ENCODE data around the gene TMEM132E.
A peak's percentile ranks its signal among the peaks of the same experiment; 100 is the strongest.

TMEM132E gene

DNA sequence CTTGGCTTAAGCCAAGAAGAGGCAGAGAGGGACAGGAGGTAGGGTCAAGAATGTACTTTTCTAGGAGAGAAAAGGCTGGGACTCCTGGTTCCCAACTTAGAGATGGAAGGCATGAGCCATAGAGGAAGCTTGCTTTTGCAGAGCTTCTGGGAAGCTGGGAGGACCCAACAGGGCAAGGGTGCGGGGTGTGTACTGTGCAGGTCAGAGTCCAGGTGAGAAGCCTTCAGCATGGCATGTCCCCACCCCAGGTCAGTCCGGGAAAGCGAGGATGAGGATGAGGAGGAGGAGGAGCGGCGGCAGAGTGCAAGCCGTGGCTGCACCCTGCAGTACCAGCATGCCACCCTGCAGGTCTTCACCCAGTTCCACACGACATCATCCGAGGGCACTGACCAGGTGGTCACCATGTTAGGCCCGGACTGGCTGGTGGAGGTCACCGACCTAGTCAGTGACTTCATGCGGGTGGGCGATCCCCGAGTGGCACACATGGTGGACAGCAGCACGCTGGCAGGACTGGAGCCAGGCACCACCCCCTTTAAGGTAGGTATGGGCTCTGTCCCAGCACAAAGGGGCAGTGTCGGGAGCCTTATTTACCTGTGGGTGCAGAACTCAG lies 55.3 kb downstream of the TMEM132E start:
- DNase-seq (ENCODE audit: low read depth in 2 of 2): no peak

DNA sequence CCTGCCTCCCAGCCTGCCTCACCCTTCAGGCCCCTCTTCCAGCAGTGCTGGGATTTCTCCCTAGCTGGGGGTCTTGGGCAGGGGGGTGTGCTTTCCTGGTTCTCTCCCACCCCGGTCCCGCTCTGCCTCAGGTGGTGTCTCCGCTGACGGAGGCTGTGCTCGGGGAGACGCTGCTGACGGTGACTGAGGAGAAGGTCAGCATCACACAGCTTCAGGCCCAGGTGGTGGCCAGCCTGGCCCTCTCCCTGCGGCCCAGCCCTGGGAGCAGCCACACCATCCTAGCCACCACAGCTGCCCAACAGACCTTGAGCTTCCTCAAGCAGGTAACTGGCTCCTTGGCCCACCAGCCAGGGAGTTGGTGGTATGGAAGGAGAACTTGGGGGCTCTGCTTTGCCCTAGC lies 56.5 kb downstream of the TMEM132E start:
- DNase-seq (ENCODE audit: low read depth in 2 of 2): no peak

DNA sequence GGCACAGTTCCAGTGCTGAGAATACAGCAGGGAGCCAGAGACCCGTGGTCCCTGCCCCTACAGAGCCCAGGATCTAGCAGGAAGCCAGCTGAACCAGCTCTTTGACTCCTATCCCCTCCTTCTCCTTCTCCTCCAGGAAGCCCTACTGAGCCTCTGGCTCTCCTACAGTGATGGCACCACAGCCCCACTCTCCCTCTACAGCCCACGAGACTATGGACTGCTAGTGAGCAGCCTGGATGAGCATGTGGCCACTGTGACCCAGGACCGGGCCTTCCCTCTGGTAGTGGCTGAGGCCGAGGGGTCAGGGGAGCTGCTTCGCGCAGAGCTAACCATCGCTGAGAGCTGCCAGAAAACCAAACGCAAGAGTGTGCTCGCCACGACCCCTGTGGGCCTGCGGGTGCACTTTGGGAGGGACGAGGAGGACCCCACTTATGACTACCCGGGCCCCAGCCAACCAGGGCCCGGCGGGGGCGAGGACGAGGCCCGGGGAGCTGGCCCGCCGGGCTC lies 57.7 kb downstream of the TMEM132E start:
- no peak for DNase-seq (ENCODE audit: low read depth in 2 of 2)

DNA sequence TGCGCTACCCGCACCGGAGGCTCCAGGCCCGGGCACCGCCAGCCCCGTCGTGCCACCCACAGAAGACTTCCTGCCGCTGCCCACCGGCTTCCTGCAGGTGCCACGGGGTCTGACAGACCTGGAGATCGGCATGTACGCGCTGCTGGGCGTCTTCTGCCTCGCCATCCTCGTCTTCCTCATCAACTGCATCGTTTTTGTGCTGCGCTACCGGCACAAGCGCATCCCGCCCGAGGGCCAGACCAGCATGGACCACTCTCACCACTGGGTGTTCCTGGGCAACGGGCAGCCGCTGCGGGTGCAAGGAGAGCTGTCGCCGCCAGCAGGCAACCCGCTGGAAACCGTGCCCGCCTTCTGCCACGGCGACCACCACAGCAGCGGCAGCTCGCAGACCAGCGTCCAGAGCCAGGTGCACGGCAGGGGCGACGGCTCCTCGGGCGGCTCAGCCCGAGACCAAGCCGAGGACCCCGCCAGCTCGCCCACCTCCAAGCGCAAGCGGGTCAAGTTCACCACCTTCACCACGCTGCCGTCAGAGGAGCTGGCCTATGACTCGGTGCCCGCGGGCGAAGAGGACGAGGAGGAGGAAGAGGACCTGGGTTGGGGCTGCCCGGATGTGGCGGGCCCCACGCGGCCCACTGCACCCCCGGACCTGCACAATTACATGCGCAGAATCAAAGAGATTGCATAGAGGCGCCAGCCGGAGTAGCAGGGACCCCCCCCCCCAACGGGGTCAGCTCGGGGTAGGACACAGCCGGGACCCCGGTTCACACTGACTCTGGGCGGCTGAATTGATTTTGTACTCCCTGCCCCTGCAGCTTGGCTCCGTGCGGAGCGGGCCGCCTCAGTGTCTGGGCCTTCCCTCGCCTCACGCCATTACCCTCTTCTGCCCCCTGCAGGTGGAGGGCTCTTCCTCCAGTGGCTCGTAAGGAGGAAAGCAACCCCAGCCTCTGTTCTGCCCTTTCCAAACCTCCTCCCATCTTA lies 58.5 kb downstream of the TMEM132E start:
- DNase-seq (ENCODE audit: low read depth in 2 of 2): peak; percentile 67 to 68

DNA sequence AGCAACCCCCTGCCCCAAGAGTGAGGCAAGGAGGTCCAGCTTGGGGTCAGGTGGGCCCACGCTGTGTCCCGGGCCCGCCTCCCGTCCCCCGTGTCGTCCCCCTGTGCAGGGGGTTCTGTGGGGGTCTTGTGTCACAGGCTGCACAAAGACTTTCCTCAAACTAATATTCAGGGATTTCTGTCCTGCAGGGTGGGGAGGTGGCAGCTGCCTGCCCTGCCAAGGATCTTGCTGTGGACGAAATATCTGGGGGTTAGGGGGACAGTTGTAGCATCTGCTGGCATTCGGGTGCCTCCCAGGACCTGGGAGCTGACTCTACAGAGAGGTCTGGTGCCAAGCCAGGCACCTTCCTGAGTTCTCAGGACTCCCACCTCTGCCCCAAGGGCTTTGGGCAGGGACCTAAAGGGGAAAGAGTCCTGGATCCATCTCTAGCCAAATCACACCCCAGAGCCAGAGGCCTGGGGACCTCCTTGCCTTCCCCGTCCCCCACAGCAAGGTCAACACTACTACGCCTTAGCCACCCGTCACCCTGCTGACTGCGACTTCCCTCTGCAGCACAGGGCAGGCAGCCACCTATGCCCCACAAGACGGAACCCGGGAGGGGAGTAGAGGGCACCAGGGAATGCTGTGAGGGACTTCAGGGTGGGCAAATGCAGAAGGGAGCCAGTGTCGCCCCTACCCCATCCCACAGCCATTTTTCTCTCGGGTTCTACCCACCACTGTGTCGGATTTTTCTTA lies 59.3 kb downstream of the TMEM132E start:
- DNase-seq (ENCODE audit: low read depth in 2 of 2): no peak

DNA sequence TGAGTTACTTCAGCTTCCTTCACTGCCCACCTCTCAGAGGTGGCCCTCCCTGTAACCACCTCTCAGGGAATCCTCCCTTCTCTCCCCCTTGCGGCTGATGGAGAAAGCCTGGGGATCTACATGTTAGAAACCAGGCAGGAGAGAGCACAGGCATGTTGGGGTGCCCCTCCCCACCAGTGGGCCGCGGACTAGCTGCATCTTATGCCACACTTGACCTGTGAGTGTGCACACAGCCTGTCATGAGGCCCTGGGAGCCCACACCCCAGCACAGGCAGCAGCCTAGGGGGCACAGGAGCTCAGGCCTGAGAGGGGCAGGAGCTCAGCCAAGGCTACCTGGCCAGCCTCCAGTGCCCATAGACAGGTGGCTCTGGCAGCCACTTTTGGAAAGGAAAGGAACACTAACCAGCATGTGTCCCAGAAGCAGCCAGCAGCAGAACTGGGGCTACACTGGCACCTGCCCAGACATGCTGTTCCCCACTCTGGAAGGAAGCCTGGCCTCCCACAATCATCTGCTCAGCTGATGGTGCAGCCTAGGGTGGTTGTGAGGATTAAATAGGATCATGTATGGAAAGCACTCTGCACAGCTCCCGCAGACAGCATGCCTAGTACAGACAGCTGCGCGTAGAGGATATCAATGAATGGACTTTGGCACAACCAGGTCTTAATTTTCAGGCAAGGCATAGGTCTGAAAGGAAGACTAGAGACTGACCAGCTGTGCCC lies 60.5 kb downstream of the TMEM132E start:
- DNase-seq (ENCODE audit: low read depth in 2 of 2): no peak

DNA sequence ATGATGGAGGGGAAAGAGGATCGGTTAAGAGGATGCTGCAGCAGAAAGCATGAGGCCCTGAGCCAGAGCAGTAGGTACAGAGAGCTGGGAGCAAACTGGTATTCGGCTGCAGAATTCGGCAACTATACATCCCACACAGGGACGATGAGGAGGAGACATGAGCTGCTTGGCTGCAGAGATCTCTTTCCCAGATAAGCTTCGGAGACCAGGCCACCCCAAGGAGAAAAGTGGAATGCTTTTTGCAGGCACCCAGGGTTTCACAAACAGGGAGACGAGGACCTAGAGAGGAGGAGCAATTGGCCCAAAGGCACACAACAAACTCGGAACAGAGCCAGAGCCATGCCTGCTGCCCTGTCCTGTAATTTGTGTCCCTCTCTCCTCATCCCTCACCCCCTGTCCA lies 62.0 kb downstream of the TMEM132E start:
- DNase-seq (ENCODE audit: low read depth in 2 of 2): no peak

DNA sequence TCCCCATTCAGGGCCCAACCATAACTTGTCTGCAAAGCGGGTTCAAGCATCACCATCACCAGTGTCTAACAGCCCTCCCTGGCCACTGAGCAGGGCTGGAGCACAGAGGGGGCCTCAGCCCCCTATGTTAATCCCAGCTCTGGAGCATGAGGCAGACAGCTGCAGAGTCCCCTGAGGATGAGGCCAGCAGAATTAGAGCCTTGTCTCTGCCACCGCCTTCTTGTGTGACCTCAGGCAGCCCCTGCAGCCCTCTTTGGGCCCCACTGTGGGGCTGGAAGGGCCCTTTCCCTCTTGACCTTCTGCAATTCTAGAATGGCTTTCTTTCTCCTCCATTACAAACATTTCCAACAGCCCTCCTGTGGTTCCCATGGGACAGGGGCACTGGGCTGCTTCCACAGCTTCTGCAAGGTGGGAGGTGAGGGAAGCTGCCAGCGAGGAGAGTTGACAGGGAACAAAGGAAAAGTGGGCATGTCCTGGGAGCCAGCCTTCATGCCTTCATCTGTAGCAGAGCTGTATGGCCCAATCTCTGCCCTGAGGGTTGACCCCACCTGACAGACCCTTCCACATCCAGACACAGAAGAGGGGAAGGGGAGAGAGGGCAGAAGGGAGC lies 65.7 kb downstream of the TMEM132E start:
- no peak for DNase-seq (ENCODE audit: low read depth in 2 of 2)

DNA sequence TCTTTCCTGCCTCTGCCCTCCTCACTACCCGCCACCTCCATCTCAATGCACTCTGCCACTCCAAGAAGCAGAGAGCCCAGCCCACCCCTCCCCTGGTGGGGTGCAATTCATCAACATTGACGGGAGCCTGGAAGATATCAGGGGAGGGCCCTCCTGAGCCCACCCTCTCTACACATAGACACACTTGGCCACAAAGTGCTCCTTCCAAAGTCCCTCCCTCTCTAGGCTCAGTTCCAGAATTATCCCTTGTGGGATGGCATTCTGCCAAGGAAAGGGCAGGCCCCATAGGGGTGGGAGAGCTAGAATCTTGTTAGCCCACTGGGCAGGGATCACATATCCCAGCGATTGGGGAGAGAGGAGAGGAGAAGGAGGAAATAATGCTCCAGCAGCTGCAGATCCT lies 66.2 kb downstream of the TMEM132E start:
- DNase-seq (ENCODE audit: low read depth in 2 of 2): no peak

DNA sequence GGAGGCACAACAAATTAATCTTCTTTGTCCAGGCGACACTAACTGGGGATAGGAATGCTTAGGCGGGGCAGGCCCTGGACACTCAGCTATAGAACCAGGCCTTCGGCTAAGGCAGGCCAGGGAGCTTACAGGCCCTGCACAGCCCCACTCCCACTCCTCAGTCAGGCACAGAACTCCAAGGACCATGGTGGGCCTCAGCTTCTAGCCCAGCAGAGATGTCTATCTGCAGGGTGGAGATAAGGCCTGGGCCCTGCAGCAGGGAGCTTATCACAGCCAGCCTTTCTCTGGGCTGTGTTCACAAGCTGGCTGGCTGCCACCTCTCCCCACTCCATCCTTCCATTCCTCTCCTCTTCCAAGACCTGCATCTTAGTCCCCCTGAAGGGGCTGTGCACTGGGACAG lies 68.1 kb downstream of the TMEM132E start:
- no peak for DNase-seq (ENCODE audit: low read depth in 2 of 2)

DNA sequence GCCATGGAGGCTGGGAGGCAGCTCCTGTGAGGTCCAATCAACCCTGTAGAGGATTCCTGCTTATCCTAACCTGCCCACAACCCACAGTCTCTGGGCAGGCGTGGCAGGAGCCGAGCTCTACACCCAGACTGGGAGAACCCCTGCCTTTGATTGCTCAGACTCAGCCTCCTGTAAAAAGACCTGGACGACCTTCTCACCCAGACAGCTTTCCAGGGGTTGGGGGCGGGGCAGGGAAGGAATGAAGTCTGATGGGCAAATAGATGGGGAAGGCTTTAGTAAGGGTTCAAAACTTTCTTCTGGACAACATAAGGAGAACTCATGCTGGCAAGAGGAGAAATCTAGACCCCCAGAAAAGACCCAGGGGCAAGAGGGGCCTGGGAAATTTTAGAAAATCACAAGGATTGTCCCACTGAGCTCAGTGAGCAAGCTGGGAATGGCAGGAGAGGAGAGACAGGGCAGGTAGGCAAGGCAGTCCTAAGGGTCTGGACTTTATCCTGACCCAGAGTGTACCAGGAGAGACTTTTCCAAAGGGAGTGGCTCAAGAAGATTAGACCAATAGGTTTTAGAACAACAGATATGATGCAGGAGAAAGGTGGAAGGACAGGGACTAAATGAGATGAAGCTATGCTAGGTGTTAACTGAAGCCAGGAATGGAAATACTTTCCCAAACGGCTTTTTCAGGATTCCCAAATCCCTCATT lies 70.8 kb downstream of the TMEM132E start:
- DNase-seq (ENCODE audit: low read depth in 2 of 2): no peak

DNA sequence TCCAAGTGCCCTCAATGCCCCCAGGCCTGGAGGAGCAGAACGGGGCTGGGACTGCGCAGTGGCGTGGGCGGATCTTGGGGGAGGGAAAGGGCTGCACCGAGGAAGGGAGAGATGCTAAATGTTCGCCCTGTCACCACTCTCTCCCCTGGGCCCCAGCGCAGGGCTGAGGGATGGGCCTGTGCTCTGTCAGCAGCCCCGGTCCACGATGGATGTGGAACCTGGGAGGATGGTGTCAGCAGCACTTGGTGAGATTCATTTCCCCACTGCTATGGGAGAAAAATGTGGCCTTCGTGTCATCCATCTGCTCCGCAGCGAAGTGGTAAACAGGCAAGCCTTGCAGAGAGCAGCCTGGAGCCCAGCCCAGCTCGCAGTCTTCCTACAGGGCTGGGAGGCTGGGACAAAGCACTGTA lies 72.0 kb downstream of the TMEM132E start:
- DNase-seq (ENCODE audit: low read depth in 2 of 2): no peak

DNA sequence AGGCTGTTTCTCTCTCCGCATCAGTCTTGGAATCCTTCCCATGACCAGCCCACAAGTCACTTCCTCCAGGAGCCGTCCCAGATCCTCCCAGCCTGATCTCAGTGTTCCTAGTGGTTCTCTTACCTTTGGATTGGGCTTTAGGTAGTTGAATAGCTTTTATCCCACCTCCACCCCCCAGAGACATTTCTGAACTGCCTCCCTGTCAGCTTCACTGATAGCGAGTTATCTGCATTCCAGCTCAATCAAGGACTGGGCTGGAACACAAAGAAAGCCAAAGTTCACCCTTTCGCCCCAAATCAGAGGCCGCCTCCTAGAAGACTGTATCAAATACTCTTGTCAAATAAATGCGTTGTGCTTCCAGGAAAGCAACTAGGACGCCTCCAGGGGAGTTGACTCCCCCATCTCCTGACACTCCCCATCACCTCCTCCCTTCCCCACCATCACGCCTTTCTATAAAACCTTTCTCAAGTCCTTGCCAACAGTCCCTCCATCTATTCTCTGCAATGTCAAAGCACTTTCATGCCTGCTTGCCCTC lies 72.7 kb downstream of the TMEM132E start:
- no peak for DNase-seq (ENCODE audit: low read depth in 2 of 2)

DNA sequence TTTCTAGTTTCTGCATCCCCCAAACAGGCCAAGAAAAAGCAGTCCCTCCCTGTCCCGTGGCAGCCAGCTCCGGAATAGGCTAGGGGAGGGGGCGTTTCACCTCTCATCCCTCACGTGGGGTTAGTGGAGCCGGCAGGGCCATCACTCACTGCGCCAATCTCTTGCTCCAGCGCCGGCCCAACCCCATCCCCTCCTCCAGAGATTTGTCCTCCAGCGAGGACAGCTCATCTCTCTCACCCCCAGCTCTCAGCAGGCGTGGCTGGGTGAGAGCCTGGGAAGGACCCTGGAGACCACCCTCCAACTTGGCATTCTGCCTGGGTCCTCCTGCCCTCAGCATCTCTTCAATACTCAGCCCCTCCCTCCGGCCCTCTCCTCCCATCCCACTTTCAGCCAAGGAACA lies 74.1 kb downstream of the TMEM132E start:
- no peak for DNase-seq (ENCODE audit: low read depth in 2 of 2)

DNA sequence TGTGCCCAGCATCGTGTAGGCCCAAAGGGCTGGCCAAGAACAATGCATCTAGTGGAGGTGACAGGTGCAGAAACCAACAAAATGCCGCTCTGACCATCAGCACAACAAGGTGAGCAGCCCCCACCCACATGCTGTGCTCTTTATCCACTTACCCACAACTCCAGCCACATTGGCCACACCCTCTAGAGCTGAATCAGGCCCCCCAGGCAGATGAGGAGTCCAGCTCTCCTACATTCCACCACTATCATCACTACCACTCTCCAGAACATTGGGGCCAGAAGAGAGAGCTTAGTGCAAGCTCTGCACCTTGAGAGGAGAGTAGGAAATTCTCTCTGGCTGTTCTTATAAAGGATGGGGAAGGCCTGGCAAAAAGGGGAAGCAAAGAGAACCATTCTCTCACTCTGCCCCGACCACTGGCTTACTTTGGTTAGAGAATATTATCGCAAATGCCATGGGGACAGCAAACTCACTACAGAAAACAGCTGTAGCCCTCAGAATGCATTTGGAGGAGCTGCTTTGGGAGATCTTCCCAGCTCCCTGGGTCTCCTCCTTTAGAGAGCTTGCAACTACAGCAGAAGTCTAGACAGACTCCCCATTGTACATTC lies 75.0 kb downstream of the TMEM132E start:
- DNase-seq (ENCODE audit: low read depth in 2 of 2): no peak

DNA sequence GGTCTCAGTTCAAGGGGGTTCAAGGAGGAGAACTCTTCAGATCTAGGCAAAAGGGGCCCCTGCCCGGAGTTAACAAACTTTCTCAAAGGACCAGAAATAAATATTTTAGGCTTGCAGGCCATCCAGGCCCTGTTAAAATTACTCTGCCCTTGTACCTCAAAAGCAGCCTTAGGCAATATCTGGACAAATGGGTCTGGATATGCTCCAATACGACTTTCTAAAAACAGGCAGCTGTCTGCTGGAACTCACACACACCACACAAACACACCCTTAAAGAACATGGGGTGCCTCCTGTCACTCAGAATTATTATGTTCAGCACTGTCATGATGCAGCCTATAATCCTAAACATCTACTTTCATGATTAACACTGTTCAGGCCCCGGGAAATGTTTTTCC lies 75.5 kb downstream of the TMEM132E start:
- DNase-seq (ENCODE audit: low read depth in 2 of 2): no peak

DNA sequence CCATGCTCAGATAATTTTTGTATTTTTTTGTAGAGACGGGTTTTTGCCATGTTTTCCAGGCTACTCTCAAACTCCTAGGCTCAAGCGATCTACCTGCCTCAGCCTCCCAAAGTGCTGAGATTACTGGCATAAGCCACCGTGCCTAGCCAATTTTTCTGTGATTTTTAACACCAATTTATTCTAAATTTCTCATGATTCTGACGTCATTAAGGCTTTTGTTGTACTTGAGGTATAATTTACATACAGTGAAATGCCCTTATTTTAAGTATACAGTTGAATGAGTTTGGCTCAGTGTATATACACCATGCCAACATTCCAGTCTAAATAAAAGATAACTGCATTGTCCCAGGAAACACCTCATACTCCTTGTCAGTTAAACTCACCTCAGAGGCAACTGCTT lies 77.4 kb downstream of the TMEM132E start:
- DNase-seq (ENCODE audit: low read depth in 2 of 2): no peak

DNA sequence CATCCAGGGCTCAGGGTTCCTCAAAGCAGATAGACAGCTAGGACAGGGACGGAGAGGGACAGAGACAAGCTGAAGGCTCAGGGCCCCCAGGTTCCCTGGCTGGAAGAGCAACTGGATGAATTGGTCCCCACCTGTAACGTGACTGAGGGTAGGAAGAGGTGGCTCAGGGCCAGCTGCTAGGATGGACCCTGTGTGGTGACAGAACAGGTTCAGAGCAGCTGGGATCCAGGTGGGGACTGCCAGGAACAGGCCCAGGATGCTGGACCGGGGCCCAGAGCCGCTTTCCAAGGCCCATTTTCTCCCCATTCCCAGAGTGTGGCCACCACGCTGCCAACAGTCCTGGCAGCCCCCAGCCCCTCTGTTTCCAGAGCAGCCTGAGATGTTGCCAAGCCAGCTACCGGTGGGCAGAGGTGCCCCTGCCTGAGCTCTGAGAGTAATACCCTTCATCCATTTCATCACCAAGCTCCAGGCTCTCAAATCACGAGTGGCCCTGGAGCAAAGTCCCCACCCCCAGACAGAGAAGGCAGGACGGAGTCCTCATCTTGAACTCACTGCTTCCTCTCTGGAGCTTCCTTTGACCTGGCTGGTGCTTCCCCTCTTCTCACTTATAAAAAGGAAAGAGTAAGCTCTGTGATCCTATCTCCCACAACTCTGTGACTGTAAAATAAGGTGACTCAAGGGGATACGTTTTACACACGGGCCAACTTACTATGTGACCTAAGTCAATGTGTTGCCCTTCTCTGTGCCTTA lies 79.6 kb downstream of the TMEM132E start:
- no peak for DNase-seq (ENCODE audit: low read depth in 2 of 2)

DNA sequence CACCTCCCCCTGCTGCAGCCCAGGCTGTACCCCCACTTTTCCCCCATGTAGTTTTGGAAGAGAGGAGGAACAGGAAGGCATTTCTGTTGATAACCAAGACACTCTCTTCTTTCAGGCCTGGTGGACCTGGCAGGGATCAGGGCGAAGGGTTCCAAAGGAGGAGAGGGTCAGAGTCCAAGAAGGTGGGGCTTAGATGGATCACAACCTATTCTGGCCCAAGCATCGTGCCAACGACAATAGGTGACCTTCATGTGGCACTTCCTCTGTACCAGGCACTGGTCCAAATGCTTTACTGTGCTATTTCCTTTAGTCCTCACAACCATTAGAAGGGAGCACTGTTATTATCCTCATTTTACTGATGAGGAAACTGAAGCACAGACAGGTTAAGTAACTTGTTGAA lies 84.3 kb downstream of the TMEM132E start:
- DNase-seq (ENCODE audit: low read depth in 2 of 2): no peak

Measured in stimulated activated CD8-positive, alpha-beta memory T cell treated with anti-CD3 and anti-CD28 coated beads, Interleukin-7, amount 100 ng/mL, for 4 hours (primary cell).